Measurements from ENCODE around the gene DCUN1D2. TPM values are rescaled to one million over a fixed set of nuclear protein-coding genes. Genes with fewer than 3 reads are reported as not detected.

DCUN1D2 gene
- total and polyA plus RNA-seq, 8 donors: 4.8 to 18.3 (median 8.3) TPM

DNA sequence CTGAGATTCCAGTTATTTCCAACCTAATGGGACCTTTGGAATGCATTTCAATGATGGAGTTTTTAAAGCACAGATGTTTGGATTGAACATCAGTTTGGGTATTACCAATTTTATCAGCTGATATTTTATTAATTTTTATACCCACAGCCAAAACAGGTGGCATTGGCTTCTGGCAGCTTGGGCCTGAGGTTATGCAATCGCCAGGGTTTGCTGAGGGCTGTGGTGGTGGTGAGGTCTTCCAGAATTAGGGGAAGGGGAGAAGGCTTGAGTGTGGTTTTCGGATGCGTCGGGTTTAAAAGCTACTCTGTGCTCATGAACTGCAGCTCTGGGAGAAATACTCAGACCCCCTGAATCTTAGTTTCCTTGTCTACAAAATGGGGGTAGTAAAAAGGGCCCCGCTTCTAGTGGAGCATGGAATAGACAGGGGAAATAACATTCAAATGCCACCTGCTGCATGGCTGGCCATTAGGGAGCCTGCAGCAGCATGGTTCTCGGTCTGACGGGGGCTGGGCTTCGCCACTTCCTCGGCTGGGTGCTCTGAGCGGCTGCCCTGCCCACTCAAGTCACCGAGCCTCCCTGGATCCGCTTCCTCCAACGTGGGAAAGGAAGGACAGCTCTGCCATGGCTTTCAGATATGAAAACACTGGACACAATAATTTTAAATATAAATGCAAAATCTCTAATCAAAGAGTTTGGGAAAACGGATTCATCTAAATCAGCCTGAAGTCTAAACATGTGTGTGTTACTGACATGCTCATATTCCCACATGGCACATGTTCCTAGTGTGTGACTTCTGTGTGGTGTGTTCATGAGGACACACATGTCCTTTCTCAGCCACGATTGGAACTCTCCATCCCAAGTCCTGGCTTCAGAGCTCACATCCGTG, 72.4 kb downstream of the DCUN1D2 start:
- 73% methylated on average over 16 of the region's 16 CpGs for WGBS, 2 donors
- DNase-seq (no peak), ATAC-seq (no peak), FAIRE-seq (no peak)
- Histone ChIP-seq H3K36me3 (no peaks in the 10 kb centered on the region), H3K27ac (no peak overlapping the region), H3K4me1 (no peaks in the 10 kb centered on the region), H3K4me3 (no peak overlapping the region), H3K9me3 (no peaks in the 10 kb centered on the region), H3K27me3 (no peaks in the 10 kb centered on the region)
- intact Hi-C loops (cut with DNase I): no loop called here
- TF ChIP-seq, protein P1, sequence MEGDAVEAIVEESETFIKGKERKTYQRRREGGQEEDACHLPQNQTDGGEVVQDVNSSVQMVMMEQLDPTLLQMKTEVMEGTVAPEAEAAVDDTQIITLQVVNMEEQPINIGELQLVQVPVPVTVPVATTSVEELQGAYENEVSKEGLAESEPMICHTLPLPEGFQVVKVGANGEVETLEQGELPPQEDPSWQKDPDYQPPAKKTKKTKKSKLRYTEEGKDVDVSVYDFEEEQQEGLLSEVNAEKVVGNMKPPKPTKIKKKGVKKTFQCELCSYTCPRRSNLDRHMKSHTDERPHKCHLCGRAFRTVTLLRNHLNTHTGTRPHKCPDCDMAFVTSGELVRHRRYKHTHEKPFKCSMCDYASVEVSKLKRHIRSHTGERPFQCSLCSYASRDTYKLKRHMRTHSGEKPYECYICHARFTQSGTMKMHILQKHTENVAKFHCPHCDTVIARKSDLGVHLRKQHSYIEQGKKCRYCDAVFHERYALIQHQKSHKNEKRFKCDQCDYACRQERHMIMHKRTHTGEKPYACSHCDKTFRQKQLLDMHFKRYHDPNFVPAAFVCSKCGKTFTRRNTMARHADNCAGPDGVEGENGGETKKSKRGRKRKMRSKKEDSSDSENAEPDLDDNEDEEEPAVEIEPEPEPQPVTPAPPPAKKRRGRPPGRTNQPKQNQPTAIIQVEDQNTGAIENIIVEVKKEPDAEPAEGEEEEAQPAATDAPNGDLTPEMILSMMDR (IDR thresholded peaks at IDR 0.05): no peak

DNA sequence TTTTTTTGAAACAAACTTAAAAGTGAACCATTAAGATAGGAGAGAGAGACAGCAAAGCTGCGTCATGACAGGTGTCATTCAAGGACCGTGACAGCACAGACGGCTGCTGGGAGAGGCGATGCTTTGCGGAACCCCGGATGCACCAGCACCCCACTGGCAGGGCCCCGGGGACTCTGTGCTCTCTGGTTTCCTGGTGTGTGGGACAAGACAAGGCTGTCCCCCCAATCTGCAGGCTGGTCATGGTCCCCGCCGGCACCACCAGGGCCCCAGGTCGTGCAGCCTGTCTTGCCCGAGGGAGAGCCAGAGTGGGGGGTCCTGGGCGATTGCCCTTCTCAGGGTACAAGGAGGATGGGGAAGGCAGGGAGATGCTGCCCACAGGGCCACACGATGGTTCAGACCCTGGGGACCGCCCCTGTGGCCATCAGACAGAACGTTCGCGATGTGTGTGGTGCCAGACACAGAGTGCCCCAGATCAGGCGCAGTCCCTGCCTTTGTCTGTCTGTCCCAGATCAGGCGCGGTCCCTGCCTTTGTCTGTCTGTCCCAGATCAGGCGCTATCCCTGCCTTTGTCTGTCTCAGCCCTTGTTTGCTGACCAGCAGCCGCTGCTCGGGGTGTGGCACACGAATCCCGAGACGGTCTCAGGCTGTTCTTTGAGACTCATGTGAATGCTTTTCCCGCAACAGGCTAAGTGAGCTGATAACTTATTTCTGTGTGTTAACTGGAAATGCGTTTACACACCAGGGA, 73.3 kb downstream of the DCUN1D2 start:
- Histone ChIP-seq H3K27ac (no peak overlapping the region), H3K4me1 (no peaks in the 10 kb centered on the region), H3K27me3 (no peaks in the 10 kb centered on the region), H3K9me3 (no peaks in the 10 kb centered on the region), H3K4me3 (no peak overlapping the region), H3K36me3 (no peaks in the 10 kb centered on the region)
- ATAC-seq: no peak
- TF ChIP-seq, protein P1 (IDR thresholded peaks at IDR 0.05): no peak
- 59 to 60% methylated on average over 24 to 28 of the region's 28 CpGs for WGBS, 2 donors
- no peak for DNase-seq
- no peak for FAIRE-seq
- intact Hi-C loops (cut with DNase I): no loop called here

DNA sequence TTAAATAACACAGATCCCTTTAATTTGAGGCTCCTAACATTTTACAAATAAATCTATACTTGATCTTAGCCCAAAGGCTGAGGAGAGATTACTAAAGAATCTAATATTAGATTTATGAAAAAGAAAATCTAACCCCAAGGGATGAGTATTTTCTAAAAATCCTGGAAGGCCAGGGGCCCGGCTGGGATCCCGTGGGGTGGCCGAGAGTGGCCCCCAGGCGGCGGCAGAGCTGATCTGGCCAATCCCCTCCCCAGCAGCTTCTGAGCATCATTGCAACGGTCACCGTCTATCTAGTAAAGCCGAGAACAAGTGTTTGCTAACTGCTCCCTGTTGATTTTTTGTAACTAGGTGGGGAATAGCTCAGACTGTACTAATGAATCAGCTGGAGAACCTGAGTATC, 74.7 kb downstream of the DCUN1D2 start:
- WGBS, 2 donors: 66 to 69% methylated on average over 8 of the region's 8 CpGs
- Histone ChIP-seq H3K27me3 (no peaks in the 10 kb centered on the region), H3K4me3 (no peak overlapping the region), H3K9me3 (no peaks in the 10 kb centered on the region), H3K4me1 (no peaks in the 10 kb centered on the region), H3K27ac (no peak overlapping the region), H3K36me3 (no peaks in the 10 kb centered on the region)
- intact Hi-C loops (cut with DNase I): no loop called here
- no peak for FAIRE-seq
- DNase-seq: no peak
- ATAC-seq: no peak
- TF ChIP-seq, protein P1 (IDR thresholded peaks at IDR 0.05): no peak

DNA sequence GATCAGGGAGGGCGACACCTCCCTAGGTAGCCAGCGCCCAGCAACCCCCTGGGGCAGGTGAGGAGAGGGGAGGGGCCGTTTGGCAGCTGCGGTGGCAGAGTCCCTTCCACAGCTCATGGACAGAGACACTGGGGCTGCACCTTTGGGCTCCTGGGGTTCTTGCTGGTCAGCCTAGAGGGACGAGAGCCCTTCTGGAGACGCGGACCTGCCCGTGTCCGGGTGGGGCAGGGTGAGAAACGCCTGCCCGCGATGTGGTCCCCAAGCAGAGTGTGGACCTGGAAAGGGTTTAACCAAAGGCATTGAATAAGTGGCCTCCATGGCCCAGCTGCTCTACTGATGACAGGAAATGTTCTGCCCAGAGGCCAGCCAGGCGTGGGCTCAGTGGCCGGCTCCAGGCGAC, 75.5 kb downstream of the DCUN1D2 start:
- Histone ChIP-seq H3K9me3 (no peaks in the 10 kb centered on the region), H3K4me1 (no peaks in the 10 kb centered on the region), H3K36me3 (no peaks in the 10 kb centered on the region), H3K27ac (no peak overlapping the region), H3K4me3 (no peak overlapping the region), H3K27me3 (no peaks in the 10 kb centered on the region)
- WGBS, 2 donors: 84 to 85% methylated on average over 15 of the region's 15 CpGs
- intact Hi-C loops (cut with DNase I): no loop called here
- ATAC-seq (no peak), FAIRE-seq (no peak), DNase-seq (peak in 1 of 6 donors; percentile 46)
- TF ChIP-seq, protein P1 (IDR thresholded peaks at IDR 0.05): no peak

All from pancreas (tissue), 10 donors.